Liver (tissue), 9 donors: Measurements from ENCODE around the gene MSH3. TPM values are rescaled to one million over a fixed set of nuclear protein-coding genes. Genes with fewer than 3 reads are reported as not detected.

Experiments
- DNase-seq: peaks from one replicate; pipeline ENCODE4 v3.0.0-alpha.2; 2017; ENCODE audit warnings: low spot score
- H3K27ac ChIP-seq, 2 donors: one replicate each; pipeline ENCODE4 v1.7.0; 2013; ENCODE audit warnings: inconsistent platforms in 2 of 2, low read length in 2 of 2, control low read depth in 1 of 2, low read depth in 1 of 2, mild to moderate bottlenecking in 1 of 2
- H3K27me3 ChIP-seq, 4 donors: one replicate each; pipeline versions ENCODE4 v1.6.1 to v1.7.0; 2013; ENCODE audit warnings: low read length in 3 of 4, inconsistent platforms in 1 of 4, mild to moderate bottlenecking in 1 of 4, moderate library complexity in 1 of 4; ENCODE audit not compliant: control insufficient read depth in 4 of 4, insufficient read depth in 4 of 4
- H3K36me3 ChIP-seq, 4 donors: one replicate each; pipeline versions ENCODE4 v1.6.1 to v1.7.0; 2013; ENCODE audit warnings: low read length in 3 of 4, mild to moderate bottlenecking in 3 of 4, low read depth in 1 of 4, moderate library complexity in 1 of 4; ENCODE audit not compliant: control insufficient read depth in 4 of 4, insufficient read depth in 3 of 4
- H3K4me1 ChIP-seq, 4 donors: one replicate each; pipeline versions ENCODE4 v1.6.1 to v1.7.0; 2013; ENCODE audit warnings: low read length in 3 of 4, mild to moderate bottlenecking in 3 of 4, moderate library complexity in 1 of 4; ENCODE audit not compliant: control insufficient read depth in 4 of 4, insufficient read depth in 4 of 4
- H3K4me3 ChIP-seq, 3 donors: one replicate each; pipeline versions ENCODE4 v1.6.1 to v1.7.0; 2013; ENCODE audit warnings: low read length in 3 of 3, control low read depth in 1 of 3, low read depth in 1 of 3, mild to moderate bottlenecking in 1 of 3
- H3K9ac ChIP-seq, 2 donors: one replicate each; pipeline ENCODE4 v1.7.0; 2013; ENCODE audit warnings: low read length in 2 of 2, mild to moderate bottlenecking in 2 of 2, moderate library complexity in 2 of 2, control low read depth in 1 of 2, low read depth in 1 of 2
- H3K9me3 ChIP-seq, 4 donors: one replicate each; pipeline versions ENCODE4 v1.6.1 to v1.7.0; 2013; ENCODE audit warnings: low read length in 3 of 4; ENCODE audit not compliant: control insufficient read depth in 4 of 4
- CTCF ChIP-seq: fragments of 150-350 bp; IDR thresholded peaks from 2 replicates; pipeline ENCODE4 v1.5.1; 2017; ENCODE audit warnings: improper control_type of control experiment, low read depth, low read length; ENCODE audit not compliant: missing input control
- EGR1 ChIP-seq, 2 donors: IDR thresholded peaks; 2 replicates each; pipeline ENCODE4 v1.6.1; 2016 to 2018; ENCODE audit warnings: antibody characterized with exemption in 2 of 2, low read depth in 2 of 2
- FOXA1 ChIP-seq: IDR thresholded peaks from 2 replicates; pipeline ENCODE4 v1.6.1; 2016; ENCODE audit warnings: antibody characterized with exemption
- FOXA2 ChIP-seq: IDR thresholded peaks from 2 replicates; pipeline ENCODE4 v1.6.1; 2016; ENCODE audit warnings: antibody characterized with exemption
- GABPA ChIP-seq, 2 donors: IDR thresholded peaks in 1 of 2; conservative IDR thresholded peaks in 1 of 2; 2 replicates each; pipeline ENCODE4 v1.6.1; 2016; ENCODE audit warnings: antibody characterized with exemption in 2 of 2, mild to moderate bottlenecking in 1 of 2, moderate library complexity in 1 of 2
- HNF4A ChIP-seq, 2 donors: conservative IDR thresholded peaks; 2 replicates each; pipeline ENCODE4 v1.6.1; 2016; ENCODE audit warnings: antibody characterized with exemption in 2 of 2, mild to moderate bottlenecking in 2 of 2
- HNF4G ChIP-seq: IDR thresholded peaks from 2 replicates; pipeline ENCODE4 v1.6.1; 2016; ENCODE audit warnings: antibody characterized with exemption
- JUND ChIP-seq, 2 donors: IDR thresholded peaks; 2 replicates each; pipeline ENCODE4 v1.6.1; 2016; ENCODE audit warnings: antibody characterized with exemption in 2 of 2
- MAX ChIP-seq: IDR thresholded peaks from 2 replicates; pipeline ENCODE4 v1.6.1; 2016; ENCODE audit warnings: antibody characterized with exemption
- NR2F2 ChIP-seq: IDR thresholded peaks from 2 replicates; pipeline ENCODE4 v1.6.1; 2016; ENCODE audit warnings: antibody characterized with exemption
- RAD21 ChIP-seq, 2 donors: IDR thresholded peaks; 2 replicates each; pipeline ENCODE4 v1.6.1; 2016; ENCODE audit warnings: antibody characterized with exemption in 2 of 2, mild to moderate bottlenecking in 2 of 2
- REST ChIP-seq: IDR thresholded peaks from 2 replicates; pipeline ENCODE4 v1.6.1; 2016; ENCODE audit warnings: antibody characterized with exemption, mild to moderate bottlenecking
- RXRA ChIP-seq, 2 donors: IDR thresholded peaks; 2 replicates each; pipeline ENCODE4 v1.6.1; 2017 to 2018; ENCODE audit warnings: antibody characterized with exemption in 2 of 2, mild to moderate bottlenecking in 1 of 2
- YY1 ChIP-seq: IDR thresholded peaks from 2 replicates; pipeline ENCODE4 v1.6.1; 2016; ENCODE audit warnings: antibody characterized with exemption, mild to moderate bottlenecking
- ZBTB33 ChIP-seq: IDR thresholded peaks from 2 replicates; pipeline ENCODE4 v1.6.1; 2016; ENCODE audit warnings: antibody characterized with exemption
- WGBS: extraction: QIAGEN DNeasy Blood & Tissue Kit; methylation state at CpG from one replicate; pipeline ENCODE4 v1.1.7; 2013; 5-methylcytosine and 5-hydroxymethylcytosine counted together
- polyA plus RNA-seq, 2 donors: library from polyadenylated mRNA; stranded (reverse) in 1 of 2; unstranded in 1 of 2; fragments of 200-250 nt in 1 of 2; fragments of >200 nt in 1 of 2; fragmentation: Nextera tagmentation in 1 of 2; extraction: Ambion mirVana in 1 of 2; gene quantifications; one replicate each; pipeline versions ENCODE4 v1.2.1 to v1.2.3, GENCODE V29; 2013 to 2015
- total RNA-seq, 2 donors: library from RNA; depleted of rRNA; stranded (reverse); fragments of >200 nt; gene quantifications; one replicate each; pipeline ENCODE4 v1.2.3, GENCODE V29; 2014
- TF ChIP-seq, protein P1 (sequence below): IDR thresholded peaks from 2 replicates; pipeline ENCODE4 v1.6.1; 2016; ENCODE audit warnings: antibody characterized with exemption
- donor health status: healthy.
- donor health status: healthy.
- donor health status: healthy.
- donor health status: healthy.
- donor health status: healthy.

Gene MSH3
- total and polyA plus RNA-seq, 4 donors, result 3.0 to 19.1 (median 7.9) TPM

DNA sequence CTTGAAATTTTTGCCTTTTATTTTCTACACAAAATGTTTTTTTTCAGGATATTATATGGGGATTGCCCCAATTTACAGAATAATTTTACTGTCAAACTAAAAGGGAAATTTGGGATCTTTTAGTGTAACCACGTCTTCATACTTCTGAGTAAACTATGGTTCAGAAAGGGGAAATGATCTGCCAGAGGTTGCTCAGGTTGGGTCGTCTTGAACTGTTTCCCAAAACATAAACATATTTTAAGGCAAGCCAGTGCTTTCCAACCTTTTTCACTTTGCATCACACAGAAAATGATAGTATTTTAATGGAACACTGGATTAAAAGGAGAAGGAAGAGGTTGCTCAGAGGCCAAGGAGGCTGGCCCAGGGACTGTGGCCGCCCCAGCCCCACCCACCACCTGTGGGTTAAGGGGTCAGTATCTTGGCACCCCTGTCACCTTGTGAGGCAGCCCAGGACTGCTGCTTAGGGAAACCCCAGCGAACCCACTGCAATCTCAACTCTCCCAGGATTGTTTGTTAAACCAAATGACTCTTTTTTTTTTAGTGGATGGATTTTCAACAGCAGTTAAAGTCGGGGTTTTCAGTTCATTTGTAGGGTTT lies 143.1 kb downstream of the MSH3 start:
- no peak for DNase-seq
- Histone ChIP-seq H3K27ac (no peak overlapping the region), H3K9ac (no peak overlapping the region), H3K4me1 (peaks cover 0 to 3% (median 1%) of the 10 kb centered on the region in 4 donors), H3K27me3 (no peaks in the 10 kb centered on the region), H3K36me3 (peaks cover 3 to 33% (median 23%) of the 10 kb centered on the region in 4 donors), H3K4me3 (no peak overlapping the region), H3K9me3 (no peaks in the 10 kb centered on the region)
- 89% methylated on average over 5 of the region's 5 CpGs for WGBS
- TF ChIP-seq HNF4A (conservative IDR thresholded peaks at IDR 0.05), result no peak
- TF ChIP-seq JUND (IDR thresholded peaks at IDR 0.05), result no peak
- TF ChIP-seq NR2F2, result no peak
- no peak for TF ChIP-seq MAX
- TF ChIP-seq EGR1 (IDR thresholded peaks at IDR 0.05; ENCODE audit: low read depth in 2 of 2), result no peak
- no peak for TF ChIP-seq REST

DNA sequence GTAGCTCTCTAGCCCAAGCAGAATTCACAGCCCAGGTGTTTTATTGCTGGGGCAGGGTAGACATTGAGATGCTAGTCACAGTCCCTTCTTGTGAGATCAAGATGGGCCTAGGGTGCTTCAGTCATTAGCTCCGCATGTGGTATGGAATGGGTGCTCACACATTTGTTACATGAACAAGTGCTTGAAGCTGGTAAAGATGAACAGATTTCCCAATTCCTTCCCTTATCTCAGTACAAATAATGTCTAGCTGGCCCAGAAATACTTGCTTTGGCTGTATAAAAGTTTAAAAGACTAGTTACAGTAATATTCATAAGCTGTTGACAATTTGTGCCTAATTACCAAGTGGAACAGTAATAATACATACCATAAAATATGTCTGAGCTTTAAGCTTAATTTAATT lies 143.7 kb downstream of the MSH3 start:
- Histone ChIP-seq H3K9me3 (no peaks in the 10 kb centered on the region), H3K9ac (no peak overlapping the region), H3K4me1 (peaks cover 0 to 3% (median 1%) of the 10 kb centered on the region in 4 donors), H3K4me3 (no peak overlapping the region), H3K27ac (no peak overlapping the region), H3K27me3 (no peaks in the 10 kb centered on the region), H3K36me3 (peaks cover 3 to 27% (median 21%) of the 10 kb centered on the region in 4 donors)
- no peak for DNase-seq
- TF ChIP-seq JUND (IDR thresholded peaks at IDR 0.05) (no peak), NR2F2 (no peak), RAD21 (IDR thresholded peaks at IDR 0.05) (no peak), FOXA2 (no peak), GABPA (IDR thresholded peaks at IDR 0.05 in 1 of 2, conservative IDR thresholded peaks at IDR 0.05 in 1 of 2) (no peak), REST (no peak), ZBTB33 (no peak), CTCF (no peak), YY1 (no peak), MAX (no peak), FOXA1 (no peak), HNF4G (no peak), RXRA (IDR thresholded peaks at IDR 0.05) (no peak)
- TF ChIP-seq, protein P1, sequence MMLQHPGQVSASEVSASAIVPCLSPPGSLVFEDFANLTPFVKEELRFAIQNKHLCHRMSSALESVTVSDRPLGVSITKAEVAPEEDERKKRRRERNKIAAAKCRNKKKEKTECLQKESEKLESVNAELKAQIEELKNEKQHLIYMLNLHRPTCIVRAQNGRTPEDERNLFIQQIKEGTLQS, result no peak
- 90% methylated on average over 1 of the region's 1 CpG for WGBS
